NCI-H128 (cell line): ENCODE data around the gene CBLIF.
"Not testable (repeated sequence)": the region's sequence is repeated elsewhere in the genome, so short reads cannot be mapped to it uniquely, and the experiment has no call there.

Source experiments
- DNase-seq: peaks from one replicate; lab custom pipeline; 2025; ENCODE audit not compliant: unreplicated experiment; lab: John Stamatoyannopoulos, UW

Gene CBLIF

DNA sequence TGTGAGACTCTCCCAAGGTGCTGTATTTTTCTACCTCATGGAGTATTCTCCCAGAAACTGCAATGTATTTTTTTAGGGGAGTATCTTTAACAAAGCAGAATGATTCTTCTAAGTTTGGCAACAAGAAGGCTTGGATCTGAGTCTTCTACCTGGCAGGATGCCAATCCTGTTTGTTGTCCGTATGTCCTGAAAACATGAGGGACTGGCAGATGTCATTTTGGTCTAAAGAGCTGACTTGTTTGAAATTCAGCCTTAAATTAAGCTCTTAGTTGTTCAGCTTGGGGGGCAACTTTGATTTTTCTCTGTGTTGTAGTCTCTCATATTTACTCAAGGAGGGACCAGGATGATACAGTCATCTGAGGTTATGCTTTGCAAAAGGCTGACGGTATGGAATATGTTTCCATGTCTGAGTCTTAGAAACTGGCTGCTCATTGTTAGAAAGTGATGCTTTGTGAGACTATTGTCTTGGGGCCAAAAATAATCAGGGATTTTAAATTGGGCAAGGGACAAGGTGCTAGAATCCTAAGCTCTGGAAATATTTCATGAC, 44.1 kb downstream of the CBLIF start:
- DNase-seq, result no peak

DNA sequence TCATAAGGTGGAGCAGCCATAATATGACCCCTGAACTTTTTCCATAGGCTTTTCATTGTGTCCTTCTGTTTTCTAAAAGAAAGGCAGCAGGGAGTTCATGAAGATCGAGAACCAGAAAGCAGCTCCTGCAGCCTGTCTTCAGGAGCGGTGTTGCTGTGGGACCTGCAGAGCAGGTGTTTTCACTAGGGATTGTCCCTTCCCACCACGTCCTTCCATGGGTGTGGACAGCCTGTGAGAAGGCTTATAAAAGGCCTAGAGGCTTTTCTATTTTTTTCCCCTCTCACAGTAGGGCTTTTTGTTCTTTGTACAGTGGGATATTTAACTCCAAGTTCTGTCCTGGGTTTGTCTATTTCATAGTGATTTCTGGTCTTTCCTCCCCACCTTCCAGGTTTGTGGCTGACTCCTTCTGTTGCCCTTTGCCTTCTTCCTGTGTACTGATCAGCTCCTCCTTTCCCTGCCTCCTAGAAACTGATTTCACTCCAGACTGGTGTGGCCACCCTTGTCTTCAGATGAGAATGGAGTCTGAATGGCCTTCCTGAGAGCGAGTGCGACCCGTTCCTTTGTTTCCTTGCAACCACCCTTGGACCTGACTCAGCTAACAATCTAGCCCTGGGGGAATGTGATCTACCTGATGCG, 44.8 kb downstream of the CBLIF start:
- no peak for DNase-seq

DNA sequence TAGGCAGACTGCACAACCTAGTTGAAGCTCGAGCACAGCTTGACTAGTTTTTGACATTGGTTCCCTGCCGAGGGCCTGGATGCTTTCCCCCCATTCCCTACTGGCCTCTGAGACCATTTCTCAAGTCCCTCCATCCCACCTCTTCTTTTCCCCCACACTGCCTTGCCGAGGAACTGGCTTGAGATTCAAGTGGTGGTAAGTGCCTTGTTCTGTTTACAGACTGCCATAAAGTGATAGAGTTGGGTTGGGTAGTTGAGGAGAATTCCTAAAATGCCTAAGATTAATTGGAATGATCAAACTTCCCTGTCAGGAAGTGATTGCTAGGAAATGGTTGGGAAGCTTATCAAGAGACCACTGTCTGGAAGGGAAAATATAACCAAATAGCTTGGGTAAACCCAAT, 50.9 kb downstream of the CBLIF start:
- DNase-seq, result no peak

DNA sequence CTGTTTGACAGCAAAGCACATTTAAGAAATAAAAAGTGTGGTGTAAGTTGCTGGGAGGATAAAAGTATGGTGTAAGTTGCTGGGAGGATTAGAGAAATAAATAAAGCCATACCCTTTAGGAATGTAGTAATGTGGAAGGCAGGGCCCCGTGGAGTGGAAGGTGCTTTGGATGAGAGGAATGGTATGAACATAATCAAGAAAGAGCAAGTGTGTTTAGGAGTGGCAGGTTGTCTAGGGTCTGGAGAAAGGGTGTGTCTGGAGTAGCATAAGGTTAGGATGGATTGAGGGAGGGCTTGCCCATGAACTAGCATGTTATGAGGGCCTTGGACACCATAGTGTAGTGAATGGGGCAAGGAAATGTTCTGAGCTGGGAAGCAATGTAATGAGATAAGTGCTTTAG, 52.8 kb downstream of the CBLIF start:
- no peak for DNase-seq

DNA sequence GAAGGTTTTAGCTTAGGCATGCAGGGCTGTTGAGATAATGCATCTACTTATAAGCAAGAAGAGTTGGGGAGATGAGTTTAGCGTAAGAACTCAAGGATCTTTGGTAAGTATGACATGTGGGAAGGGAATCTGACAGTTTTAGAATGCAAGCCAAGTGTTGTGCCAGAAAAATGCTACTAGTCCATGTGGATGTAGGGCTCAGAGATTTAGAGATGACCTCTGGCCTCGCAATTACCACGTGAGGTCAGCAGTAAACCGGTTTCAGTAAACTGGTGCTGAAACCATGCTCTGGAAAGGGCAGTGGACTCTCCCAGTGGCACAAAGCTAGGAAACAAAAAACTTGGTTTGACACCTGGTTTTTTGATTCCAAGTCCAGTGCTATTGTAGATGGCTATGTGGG, 53.7 kb downstream of the CBLIF start:
- no peak for DNase-seq

DNA sequence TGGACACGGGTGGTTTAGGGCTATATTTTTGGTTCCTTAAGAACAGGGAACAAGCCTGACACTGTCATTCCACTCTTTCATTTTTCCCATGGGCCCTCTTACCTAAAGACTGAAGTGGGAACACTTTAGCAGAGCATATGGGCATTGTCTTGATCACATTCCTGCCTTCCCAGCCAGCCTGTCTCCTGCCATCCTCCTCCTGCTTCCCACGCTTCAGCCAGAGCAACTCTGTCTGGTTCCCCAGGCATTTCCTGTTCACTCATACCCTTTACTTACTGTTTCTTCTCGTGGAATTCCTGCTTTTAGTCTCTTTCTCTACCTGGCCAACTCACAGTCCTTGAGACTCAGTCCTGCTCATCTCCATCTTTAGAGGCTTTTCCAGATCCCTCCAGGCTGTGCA, 57.5 kb downstream of the CBLIF start:
- no peak for DNase-seq

DNA sequence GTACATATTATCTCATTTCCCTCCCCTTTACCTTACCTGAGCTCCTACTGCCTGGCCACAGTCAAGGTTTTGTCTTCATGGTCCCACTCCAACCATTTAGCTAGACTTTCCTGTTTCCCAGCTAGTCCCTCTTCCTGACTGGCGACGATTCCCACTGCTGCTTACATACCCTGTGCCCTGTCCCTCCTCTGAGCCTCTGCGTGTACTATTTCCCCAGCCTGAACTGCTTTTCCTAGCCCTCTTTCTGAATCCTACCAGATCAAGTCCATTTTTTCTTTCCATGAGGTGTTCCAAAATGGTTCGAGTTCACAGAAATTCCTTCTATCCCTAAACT, 58.1 kb downstream of the CBLIF start:
- no peak for DNase-seq

DNA sequence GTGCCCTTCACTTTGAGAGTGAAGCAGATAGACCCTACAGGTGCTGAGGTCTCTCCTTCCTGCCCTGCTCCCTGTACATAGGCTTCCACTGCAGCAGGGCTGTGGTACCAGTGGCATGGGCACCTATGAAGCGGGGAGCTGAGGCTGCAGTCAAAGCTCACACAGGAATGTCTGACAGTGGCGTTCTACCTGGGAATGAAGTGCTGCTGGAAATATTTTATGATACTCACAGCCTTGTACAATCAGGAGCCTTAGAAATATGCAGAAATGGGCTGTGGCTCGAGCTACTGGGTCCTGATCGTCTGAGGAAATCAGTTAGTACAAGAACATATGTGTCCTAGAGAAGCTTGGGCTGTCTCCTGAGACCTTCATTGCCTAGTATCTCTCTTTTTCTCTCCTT, 59.5 kb downstream of the CBLIF start:
- no peak for DNase-seq

DNA sequence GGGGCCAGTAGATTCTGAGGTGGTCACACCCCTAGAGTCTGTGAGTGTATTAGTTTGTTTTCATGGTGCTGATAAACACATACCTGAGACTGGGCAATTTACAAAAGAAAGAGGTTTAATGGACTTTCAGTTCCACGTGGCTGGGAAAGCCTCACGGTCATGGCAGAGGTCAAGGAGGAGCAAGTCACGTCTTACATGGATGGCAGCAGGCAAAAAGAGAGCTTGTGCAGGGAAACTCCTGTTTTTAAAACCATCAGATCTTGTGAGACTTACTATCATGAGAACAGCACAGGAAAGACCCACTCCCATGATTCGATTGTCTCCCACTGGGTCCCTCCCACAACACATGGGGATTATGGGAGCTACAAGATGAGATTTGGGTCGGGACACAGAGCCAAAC, 60.9 kb downstream of the CBLIF start:
- DNase-seq, result not testable (repeated sequence)

DNA sequence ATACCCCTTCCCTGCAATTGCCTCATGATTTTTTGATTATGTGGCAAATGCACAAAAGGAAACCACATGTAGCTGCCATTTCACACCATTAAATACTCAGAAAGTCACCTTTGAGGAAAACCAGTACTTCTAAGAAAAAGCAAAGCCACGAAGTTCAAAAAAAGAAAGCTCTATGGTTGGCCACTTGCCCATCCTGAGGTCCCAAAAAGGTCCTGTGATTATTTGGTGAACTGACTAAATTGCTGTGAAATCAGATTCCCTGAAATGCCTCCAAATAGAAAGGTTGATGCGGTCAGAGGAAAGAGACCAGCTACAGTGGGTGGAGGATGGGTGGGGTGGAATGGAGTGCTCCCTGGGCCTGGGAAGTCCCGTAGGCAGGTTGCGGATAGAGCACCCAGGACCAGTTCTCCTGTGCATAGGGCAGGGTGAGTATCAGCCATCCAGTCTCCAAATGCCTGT, 61.6 kb downstream of the CBLIF start:
- no peak for DNase-seq

DNA sequence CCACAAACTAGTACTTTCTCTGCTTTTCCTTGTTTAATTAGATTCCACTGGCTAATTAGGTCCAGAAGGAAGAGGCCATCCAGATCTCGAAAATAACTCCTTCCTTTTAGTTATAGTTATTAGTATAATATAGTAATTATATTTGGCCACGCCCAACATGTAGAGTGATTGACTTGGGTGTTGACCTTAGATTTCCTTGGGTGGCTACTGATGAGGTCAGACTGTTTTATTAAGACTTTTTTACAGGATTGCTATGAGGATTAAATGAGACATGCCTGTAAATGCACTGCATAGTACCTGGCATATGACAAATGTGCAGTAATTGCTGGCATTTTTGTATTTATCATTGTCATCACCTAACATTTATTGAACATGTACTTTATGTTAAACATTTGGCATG, 63.2 kb downstream of the CBLIF start:
- no peak for DNase-seq

DNA sequence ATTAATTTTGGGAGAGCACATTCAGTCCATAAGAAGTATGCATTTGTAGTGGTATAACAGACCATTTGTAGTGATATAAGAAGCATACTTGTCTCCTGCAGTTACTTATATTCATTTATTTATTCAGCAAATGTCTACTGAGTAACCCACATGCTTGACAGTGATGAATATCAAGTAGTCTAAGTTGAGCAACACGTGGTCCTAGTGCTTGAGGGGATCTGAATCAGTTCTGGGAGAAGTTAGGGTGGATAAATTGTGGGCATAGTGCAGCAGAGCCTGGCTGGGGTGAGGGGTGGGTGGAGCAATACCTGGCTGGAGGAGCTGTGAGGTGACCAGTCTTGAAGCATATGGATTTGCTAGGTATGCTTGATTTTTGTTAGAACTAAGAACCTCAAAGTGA, 65.8 kb downstream of the CBLIF start:
- no peak for DNase-seq
